ENCODE results near the gene MT1M. TPM values are rescaled to one million over a fixed set of nuclear protein-coding genes. Genes with fewer than 3 reads are reported as not detected.
"Not testable (repeated sequence)": the region's sequence is repeated elsewhere in the genome, so short reads cannot be mapped to it uniquely, and the experiment has no call there.

The MT1M gene
- total RNA-seq, 1 donor from 2014 or later = 0.35 TPM

DNA sequence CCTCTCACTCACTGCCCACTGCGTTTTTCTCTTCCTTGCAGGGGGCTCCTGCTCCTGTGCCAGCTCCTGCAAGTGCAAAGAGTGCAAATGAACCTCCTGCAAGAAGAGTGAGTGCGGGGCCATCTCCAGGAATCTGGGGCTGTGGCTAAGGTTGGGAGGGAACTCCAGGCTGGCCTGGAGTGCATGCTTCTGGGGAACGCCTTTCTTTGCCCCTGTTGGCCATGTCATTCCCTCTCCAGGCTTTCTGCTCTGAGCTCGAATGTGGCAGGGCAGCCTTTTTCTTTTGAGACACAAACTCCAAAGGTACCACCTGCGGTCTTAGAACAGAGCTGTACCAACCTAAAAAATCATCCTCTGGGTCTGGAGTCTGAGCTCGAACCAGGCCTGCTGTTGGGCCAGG is 14.3 kb upstream of the MT1M start:
- Mint-ChIP-seq H3K36me3 (ENCODE audit: low read depth) (no peaks in the 10 kb centered on the region), H3K9me3 (ENCODE audit: low read depth) (no peaks in the 10 kb centered on the region), H3K27ac (ENCODE audit: unreplicated experiment) (no peak overlapping the region), H3K4me3 (ENCODE audit: unreplicated experiment) (no peak overlapping the region), H3K4me1 (ENCODE audit: low read depth) (peaks cover 32% of the 10 kb centered on the region), H3K27me3 (ENCODE audit: low read depth) (peaks cover 2% of the 10 kb centered on the region)
- TF ChIP-seq, protein P1, sequence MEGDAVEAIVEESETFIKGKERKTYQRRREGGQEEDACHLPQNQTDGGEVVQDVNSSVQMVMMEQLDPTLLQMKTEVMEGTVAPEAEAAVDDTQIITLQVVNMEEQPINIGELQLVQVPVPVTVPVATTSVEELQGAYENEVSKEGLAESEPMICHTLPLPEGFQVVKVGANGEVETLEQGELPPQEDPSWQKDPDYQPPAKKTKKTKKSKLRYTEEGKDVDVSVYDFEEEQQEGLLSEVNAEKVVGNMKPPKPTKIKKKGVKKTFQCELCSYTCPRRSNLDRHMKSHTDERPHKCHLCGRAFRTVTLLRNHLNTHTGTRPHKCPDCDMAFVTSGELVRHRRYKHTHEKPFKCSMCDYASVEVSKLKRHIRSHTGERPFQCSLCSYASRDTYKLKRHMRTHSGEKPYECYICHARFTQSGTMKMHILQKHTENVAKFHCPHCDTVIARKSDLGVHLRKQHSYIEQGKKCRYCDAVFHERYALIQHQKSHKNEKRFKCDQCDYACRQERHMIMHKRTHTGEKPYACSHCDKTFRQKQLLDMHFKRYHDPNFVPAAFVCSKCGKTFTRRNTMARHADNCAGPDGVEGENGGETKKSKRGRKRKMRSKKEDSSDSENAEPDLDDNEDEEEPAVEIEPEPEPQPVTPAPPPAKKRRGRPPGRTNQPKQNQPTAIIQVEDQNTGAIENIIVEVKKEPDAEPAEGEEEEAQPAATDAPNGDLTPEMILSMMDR (IDR thresholded peaks at IDR 0.05) = no peak
- no peak for DNase-seq (ENCODE audit: low spot score)

DNA sequence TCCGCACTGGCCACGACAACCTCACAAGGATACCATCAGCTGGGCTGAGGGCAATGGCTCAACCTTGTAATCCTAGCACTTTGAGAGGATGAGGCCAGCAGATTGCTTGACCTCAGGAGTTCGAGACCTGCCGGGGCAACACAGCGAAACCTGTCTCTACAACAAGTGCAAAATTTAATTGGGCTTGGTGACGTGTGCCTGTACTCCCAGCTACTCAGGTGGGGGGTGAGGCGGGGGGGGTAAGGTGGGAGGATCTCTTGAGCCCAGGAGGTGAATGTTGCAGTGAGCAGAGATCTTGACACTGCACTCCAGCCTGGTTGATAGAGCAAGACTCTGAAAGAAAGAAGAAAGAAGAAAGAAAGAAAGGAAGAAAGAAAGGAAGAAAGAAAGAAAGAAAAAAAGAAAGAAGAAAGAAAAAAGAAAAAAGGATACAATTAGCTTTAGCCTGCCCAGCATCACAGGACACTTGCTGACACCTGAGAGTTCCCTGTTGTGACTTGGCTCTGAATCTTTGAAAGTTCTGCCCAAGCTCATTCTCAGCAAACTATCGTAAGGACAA is 12.0 kb upstream of the MT1M start:
- H3K36me3 Mint-ChIP-seq (ENCODE audit: low read depth) = no peaks in the 10 kb centered on the region
- peaks cover 18% of the 10 kb centered on the region for H3K4me1 Mint-ChIP-seq (ENCODE audit: low read depth)
- TF ChIP-seq, protein P1 (IDR thresholded peaks at IDR 0.05) = no peak
- no peak overlapping the region for H3K4me3 Mint-ChIP-seq (ENCODE audit: unreplicated experiment)
- H3K9me3 Mint-ChIP-seq (ENCODE audit: low read depth) = no peaks in the 10 kb centered on the region
- no peak for DNase-seq (ENCODE audit: low spot score)
- peaks cover 2% of the 10 kb centered on the region for H3K27me3 Mint-ChIP-seq (ENCODE audit: low read depth)
- no peak overlapping the region for H3K27ac Mint-ChIP-seq (ENCODE audit: unreplicated experiment)

DNA sequence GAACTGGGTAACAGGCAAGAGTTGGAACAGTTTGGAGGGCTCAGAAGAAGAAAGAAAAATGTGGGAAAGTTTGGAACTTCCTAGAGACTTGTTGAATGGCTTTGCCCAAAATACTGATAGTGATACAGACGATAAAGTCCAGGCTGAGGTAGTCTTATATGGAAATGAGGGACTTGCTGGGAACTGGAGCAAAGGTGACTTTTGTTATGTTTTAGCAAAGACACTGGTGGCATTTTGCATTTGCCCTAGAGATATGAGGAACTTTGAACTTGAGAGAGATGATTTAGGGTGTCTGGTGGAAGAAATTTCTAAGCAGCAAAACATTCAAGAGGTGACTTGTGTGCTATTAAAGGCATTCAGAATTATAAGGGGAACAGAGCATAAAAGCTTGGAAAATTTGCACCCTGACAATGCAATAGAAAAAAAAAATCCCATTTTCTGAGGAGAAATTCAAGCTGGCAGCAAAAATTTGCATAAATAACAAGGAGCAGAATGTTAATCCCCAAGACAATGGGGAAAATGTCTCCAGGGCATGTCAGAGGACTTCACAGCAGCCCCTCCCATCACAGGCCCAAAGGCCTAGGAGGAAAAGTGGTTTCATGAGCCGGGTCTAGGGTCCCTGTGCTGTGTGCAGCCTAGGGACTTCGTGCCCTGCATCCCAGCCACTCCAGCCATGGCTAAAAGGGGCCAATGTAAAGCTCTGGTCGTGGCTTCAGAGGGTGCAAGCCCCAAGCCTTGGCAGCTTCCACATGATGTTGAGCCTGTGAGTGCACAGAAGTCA is 10.6 kb upstream of the MT1M start:
- not testable (repeated sequence) for H3K27ac Mint-ChIP-seq (ENCODE audit: unreplicated experiment); DNase-seq (ENCODE audit: low spot score); H3K27me3 Mint-ChIP-seq (ENCODE audit: low read depth); H3K4me3 Mint-ChIP-seq (ENCODE audit: unreplicated experiment); H3K36me3 Mint-ChIP-seq (ENCODE audit: low read depth); H3K9me3 Mint-ChIP-seq (ENCODE audit: low read depth)
- H3K4me1 Mint-ChIP-seq (ENCODE audit: low read depth) = peaks cover 31% of the 10 kb centered on the region

DNA sequence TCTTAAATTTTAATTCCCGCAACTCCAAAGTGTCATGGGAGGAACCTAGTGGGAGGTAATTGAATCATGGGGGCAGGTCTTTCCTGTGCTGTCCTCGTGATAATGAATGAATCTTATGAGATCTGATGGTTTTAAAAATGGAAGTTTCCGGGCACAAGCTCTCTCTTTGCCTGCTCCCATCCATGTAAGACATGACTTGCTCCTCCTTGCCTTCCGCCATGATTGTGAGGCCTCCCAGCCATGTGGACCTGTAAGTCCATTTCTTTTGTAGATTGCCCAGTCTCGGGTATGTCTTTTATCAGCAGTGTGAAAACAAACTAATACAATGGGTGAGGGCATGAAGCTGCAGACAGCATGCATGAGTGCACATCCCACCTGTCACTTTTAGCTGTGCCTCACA is 9.3 kb upstream of the MT1M start:
- H3K9me3 Mint-ChIP-seq (ENCODE audit: low read depth); H3K27ac Mint-ChIP-seq (ENCODE audit: unreplicated experiment); DNase-seq (ENCODE audit: low spot score); H3K27me3 Mint-ChIP-seq (ENCODE audit: low read depth); H3K36me3 Mint-ChIP-seq (ENCODE audit: low read depth); H3K4me3 Mint-ChIP-seq (ENCODE audit: unreplicated experiment): not testable (repeated sequence)
- peaks cover 34% of the 10 kb centered on the region for H3K4me1 Mint-ChIP-seq (ENCODE audit: low read depth)

DNA sequence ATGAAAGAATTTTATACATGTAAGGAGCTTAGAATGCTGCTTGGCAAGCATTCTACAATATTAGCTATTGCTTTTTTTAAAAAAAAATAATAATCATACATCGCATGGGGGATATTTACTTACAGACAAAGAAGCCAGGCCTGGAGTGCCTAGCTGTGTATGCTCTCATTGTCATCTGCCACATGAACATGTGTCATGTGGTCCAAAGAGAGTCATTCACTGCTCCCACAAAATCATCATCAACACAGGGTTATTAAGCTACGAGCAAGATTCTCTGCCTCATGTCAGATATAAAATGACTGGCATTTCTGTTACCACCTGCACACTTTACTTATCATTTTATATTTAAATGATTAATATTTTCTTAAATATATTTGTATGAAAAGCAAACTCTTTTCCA is 8.8 kb upstream of the MT1M start:
- H3K4me1 Mint-ChIP-seq (ENCODE audit: low read depth) = peaks cover 36% of the 10 kb centered on the region
- H3K27me3 Mint-ChIP-seq (ENCODE audit: low read depth) = no peaks in the 10 kb centered on the region
- H3K36me3 Mint-ChIP-seq (ENCODE audit: low read depth) = no peaks in the 10 kb centered on the region
- no peak overlapping the region for H3K27ac Mint-ChIP-seq (ENCODE audit: unreplicated experiment)
- H3K4me3 Mint-ChIP-seq (ENCODE audit: unreplicated experiment) = no peak overlapping the region
- no peaks in the 10 kb centered on the region for H3K9me3 Mint-ChIP-seq (ENCODE audit: low read depth)
- TF ChIP-seq, protein P1 (IDR thresholded peaks at IDR 0.05) = no peak
- no peak for DNase-seq (ENCODE audit: low spot score)

DNA sequence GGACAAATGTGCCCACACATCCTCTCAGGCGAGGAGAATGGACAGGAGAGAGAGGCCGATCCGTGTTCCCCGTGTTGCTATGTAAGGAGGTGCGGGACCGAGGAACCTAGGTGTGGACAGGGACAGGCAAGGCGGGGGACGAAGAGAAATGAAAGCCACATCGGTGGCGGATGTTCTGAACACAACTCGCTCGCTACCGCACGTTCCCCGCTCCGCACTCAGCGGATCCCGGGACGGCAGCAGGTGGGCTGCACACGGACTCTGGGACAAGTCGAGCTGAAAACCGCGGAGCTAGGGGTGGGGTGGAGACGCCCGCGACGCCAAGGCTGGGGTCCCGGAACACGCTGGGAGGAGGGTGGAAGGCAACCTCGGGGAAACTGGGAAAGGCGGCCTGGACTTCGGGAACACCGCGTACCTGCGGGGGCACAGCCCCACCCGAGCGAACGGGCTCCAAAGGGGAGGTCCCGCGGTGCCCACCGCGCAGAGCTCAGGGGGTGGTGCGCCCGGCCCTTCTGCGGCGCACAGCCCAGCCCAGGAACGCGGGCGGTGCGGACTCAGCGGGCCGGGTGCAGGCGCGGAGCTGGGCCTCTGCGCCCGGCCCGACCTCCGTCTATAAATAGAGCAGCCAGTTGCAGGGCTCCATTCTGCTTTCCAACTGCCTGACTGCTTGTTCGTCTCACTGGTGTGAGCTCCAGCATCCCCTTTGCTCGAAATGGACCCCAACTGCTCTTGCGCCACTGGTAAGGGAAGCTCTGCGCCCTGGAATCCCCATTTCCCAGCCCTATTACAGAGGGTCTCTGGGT is 7.1 kb upstream of the MT1M start, which contains the start of gene MT1E:
MT1E (plus strand) TSS at position 642 of the 803 bp plus-strand sequence; CDS start at position 713, 71 bp downstream.
- peak within 1 kb of the TSS; percentile 91 for H3K27ac Mint-ChIP-seq (ENCODE audit: unreplicated experiment)
- DNase-seq (ENCODE audit: low spot score) = no peak
- TF ChIP-seq, protein P1 (IDR thresholded peaks at IDR 0.05) = no peak
- H3K4me1 Mint-ChIP-seq (ENCODE audit: low read depth) = peaks cover 37% of the 10 kb centered on the region
- peak within 1 kb of the TSS; percentile 79 for H3K4me3 Mint-ChIP-seq (ENCODE audit: unreplicated experiment)
- no peaks in the 10 kb centered on the region for H3K36me3 Mint-ChIP-seq (ENCODE audit: low read depth)
- no peaks in the 10 kb centered on the region for H3K27me3 Mint-ChIP-seq (ENCODE audit: low read depth)
- no peaks in the 10 kb centered on the region for H3K9me3 Mint-ChIP-seq (ENCODE audit: low read depth)
